Astrocyte (in vitro differentiated cells and primary cell): ENCODE data around the gene CNN2. TPM values are rescaled to one million over a fixed set of nuclear protein-coding genes. Genes with fewer than 3 reads are reported as not detected.

Source experiments
- DNase-seq: peaks from one replicate; pipeline ENCODE4 v3.0.0-alpha.2; 2010; ENCODE audit warnings: low read depth
- FAIRE-seq: peaks from 2 replicates; lab custom pipeline; 2011; peaks lifted over from hg19 to GRCh38; lab: Jason Lieb, UNC
- H2AFZ ChIP-seq: 2 replicates; pipeline ENCODE4 v1.6.0; 2012; ENCODE audit warnings: low read depth, low read length, inconsistent platforms
- H3K27ac ChIP-seq: 2 replicates; pipeline ENCODE4 v1.5.1; 2011; ENCODE audit warnings: low read depth, low read length, inconsistent platforms
- H3K27me3 ChIP-seq: 2 replicates; pipeline ENCODE4 v1.6.0; 2011; ENCODE audit warnings: low read length, inconsistent platforms; ENCODE audit not compliant: insufficient read depth
- H3K36me3 ChIP-seq: 2 replicates; pipeline ENCODE4 v1.5.1; 2011; ENCODE audit warnings: low read length, inconsistent platforms; ENCODE audit not compliant: insufficient read depth
- H3K4me1 ChIP-seq: 2 replicates; pipeline ENCODE4 v1.5.1; 2011; ENCODE audit warnings: low read length, inconsistent platforms; ENCODE audit not compliant: insufficient read depth
- H3K4me2 ChIP-seq: 2 replicates; pipeline ENCODE4 v1.6.0; 2012; ENCODE audit warnings: low read length, inconsistent platforms
- H3K4me3 ChIP-seq: 2 replicates; pipeline ENCODE4 v1.5.1; 2011; ENCODE audit warnings: low read depth, mild to moderate bottlenecking, low read length, inconsistent platforms; ENCODE audit not compliant: insufficient read depth
- H3K79me2 ChIP-seq: 2 replicates; pipeline ENCODE4 v1.6.0; 2012; ENCODE audit warnings: mild to moderate bottlenecking, low read length, inconsistent platforms; ENCODE audit not compliant: insufficient read depth
- H3K9ac ChIP-seq: 2 replicates; pipeline ENCODE4 v1.6.0; 2012; ENCODE audit warnings: mild to moderate bottlenecking, low read length, inconsistent platforms
- H3K9me3 ChIP-seq: 2 replicates; pipeline ENCODE4 v1.5.1; 2012; ENCODE audit warnings: low read depth, mild to moderate bottlenecking, low read length, inconsistent platforms; ENCODE audit not compliant: insufficient read depth
- H4K20me1 ChIP-seq: 2 replicates; pipeline ENCODE4 v1.6.0; 2012; ENCODE audit warnings: low read length, inconsistent platforms; ENCODE audit not compliant: insufficient read depth
- H3K27ac Mint-ChIP-seq: one replicate; pipeline ENCODE4 v1.8.0; 2021; ENCODE audit warnings: mild to moderate bottlenecking, mixed read lengths; ENCODE audit not compliant: unreplicated experiment
- H3K27me3 Mint-ChIP-seq: one replicate; pipeline ENCODE4 v1.8.0; 2021; ENCODE audit warnings: low read depth, mixed read lengths; ENCODE audit not compliant: unreplicated experiment
- H3K36me3 Mint-ChIP-seq: one replicate; pipeline ENCODE4 v1.8.0; 2021; ENCODE audit warnings: low read depth, mixed read lengths; ENCODE audit not compliant: unreplicated experiment
- H3K4me1 Mint-ChIP-seq: one replicate; pipeline ENCODE4 v1.8.0; 2021; ENCODE audit warnings: low read depth, mixed read lengths; ENCODE audit not compliant: unreplicated experiment
- H3K4me3 Mint-ChIP-seq: one replicate; pipeline ENCODE4 v1.8.0; 2021; ENCODE audit warnings: mild to moderate bottlenecking, moderate library complexity, mixed read lengths; ENCODE audit not compliant: unreplicated experiment
- H3K9me3 Mint-ChIP-seq: one replicate; pipeline ENCODE4 v1.8.0; 2021; ENCODE audit warnings: mild to moderate bottlenecking, mixed read lengths; ENCODE audit not compliant: unreplicated experiment
- CTCF ChIP-seq: IDR thresholded peaks from 2 replicates; pipeline ENCODE4 v1.5.1; 2011; ENCODE audit warnings: low read depth, mild to moderate bottlenecking, inconsistent platforms, low read length, moderate library complexity; ENCODE audit not compliant: insufficient read depth
- EZH2 ChIP-seq: IDR thresholded peaks from 2 replicates; pipeline ENCODE4 v1.6.1; 2012; ENCODE audit warnings: mild to moderate bottlenecking, low read length, inconsistent platforms; ENCODE audit not compliant: insufficient read depth
- total RNA-seq: library from RNA; stranded (reverse); gene quantifications from 2 replicates; pipeline ENCODE4 v1.2.1, GENCODE V29; 2021

Gene CNN2
- total RNA-seq, 1 donor from 2014 or later = 819 TPM

GRCh38 chr19:1064661-1065605 is 38.5 kb downstream of the CNN2 start:
- H3K9me3 Mint-ChIP-seq = no peaks in the 10 kb centered on the region
- H3K79me2 ChIP-seq = no peaks in the 10 kb centered on the region
- H3K27me3 Mint-ChIP-seq = peaks cover 18% of the 10 kb centered on the region
- peaks cover 3% of the 10 kb centered on the region for H3K4me1 ChIP-seq
- H3K4me3 Mint-ChIP-seq = peak overlapping the region; percentile 20
- H3K4me1 Mint-ChIP-seq = peaks cover 3% of the 10 kb centered on the region
- no peaks in the 10 kb centered on the region for H3K36me3 ChIP-seq
- H3K4me2 ChIP-seq = peak overlapping the region; percentile 22
- no peak for FAIRE-seq
- H3K9me3 ChIP-seq = no peaks in the 10 kb centered on the region
- H4K20me1 ChIP-seq = peaks cover 9% of the 10 kb centered on the region
- DNase-seq = peak; percentile 51
- peaks cover 16% of the 10 kb centered on the region for H3K27me3 ChIP-seq
- no peak overlapping the region for H3K27ac Mint-ChIP-seq
- no peak overlapping the region for H2AFZ ChIP-seq
- no peaks in the 10 kb centered on the region for H3K36me3 Mint-ChIP-seq
- no peak overlapping the region for H3K9ac ChIP-seq
- no peak overlapping the region for H3K27ac ChIP-seq
- no peak for TF ChIP-seq CTCF
- TF ChIP-seq EZH2 = no peak
- no peak overlapping the region for H3K4me3 ChIP-seq

DNA sequence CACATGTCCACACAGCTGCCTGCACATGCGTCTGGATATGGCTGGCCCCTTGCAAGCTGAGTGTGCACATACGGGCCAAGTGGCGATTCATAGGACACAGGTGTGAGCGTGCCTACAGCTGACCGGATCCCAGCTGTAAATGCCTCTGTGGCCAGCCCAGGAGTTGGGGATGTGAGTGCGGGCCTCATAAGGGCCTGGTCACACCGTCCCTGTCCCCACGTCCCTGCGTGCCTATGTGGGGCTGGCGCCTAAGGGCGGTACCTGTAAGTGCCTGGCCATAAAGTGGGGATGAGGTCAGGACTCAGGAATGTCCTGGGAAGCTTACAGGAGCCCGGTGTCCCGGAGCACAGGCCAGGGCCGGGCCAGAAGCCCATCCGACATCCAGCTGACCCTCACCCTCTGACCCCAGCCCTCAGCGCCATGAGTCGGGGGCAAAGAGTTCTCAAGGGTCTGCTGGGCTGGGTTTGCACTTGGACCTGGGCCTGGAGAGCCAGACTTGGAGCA is 39.2 kb downstream of the CNN2 start:
- Mint-ChIP-seq H3K36me3 (no peaks in the 10 kb centered on the region), H3K4me3 (peak overlapping the region; percentile 20), H3K27ac (no peak overlapping the region), H3K27me3 (peaks cover 22% of the 10 kb centered on the region), H3K9me3 (no peaks in the 10 kb centered on the region), H3K4me1 (peaks cover 3% of the 10 kb centered on the region)
- peaks cover 21% of the 10 kb centered on the region for H3K27me3 ChIP-seq
- TF ChIP-seq CTCF = no peak
- no peak for TF ChIP-seq EZH2
- peaks cover 3% of the 10 kb centered on the region for H3K4me1 ChIP-seq
- no peak overlapping the region for H3K4me3 ChIP-seq
- no peak for FAIRE-seq
- no peak overlapping the region for H3K27ac ChIP-seq
- no peaks in the 10 kb centered on the region for H3K79me2 ChIP-seq
- DNase-seq = no peak
- no peaks in the 10 kb centered on the region for H3K36me3 ChIP-seq
- H3K4me2 ChIP-seq = no peak overlapping the region
- no peak overlapping the region for H2AFZ ChIP-seq
- H3K9ac ChIP-seq = no peak overlapping the region
- H4K20me1 ChIP-seq = peaks cover 9% of the 10 kb centered on the region
- no peaks in the 10 kb centered on the region for H3K9me3 ChIP-seq
